HCT116 (cell line): ENCODE measurements around the gene TOLLIP. TPM values are rescaled to one million over a fixed set of nuclear protein-coding genes. Genes with fewer than 3 reads are reported as not detected.

Source experiments
- ATAC-seq: fragments of 200-7000 bp; cut with Tn5 transposase; 2 replicates; pipeline ENCODE4 v1.9.1; 2020; ENCODE audit warnings: mild to moderate bottlenecking, moderate library complexity
- BruUV-seq: library from RNA; stranded (reverse); fragments of 400-500 nt; replicated peaks from 2 replicates; lab custom pipeline; 2021; lab: Mats Ljungman, UMichigan
- CTCF ChIA-PET: fragments of 300-600 bp; sonication (Branson Sonifier 250); formaldehyde crosslinking; loops from one replicate; lab custom pipeline; 2021; ENCODE audit warnings: antibody characterized with exemption; lab: Charles Lee
- POLR2A ChIA-PET: fragments of 300-600, 350-600 bp; sonication (Branson Sonifier 250); formaldehyde crosslinking; loops from one replicate; lab custom pipeline; 2021; ENCODE audit warnings: antibody characterized with exemption; lab: Charles Lee
- RAD21 ChIA-PET, 2 experiments: fragments of 300-600 bp; sonication (Branson Sonifier 250); formaldehyde crosslinking; loops; one replicate each; lab custom pipeline; 2023; ENCODE audit warnings: low total read pairs in 2 of 2; ENCODE audit not compliant: uncharacterized antibody in 2 of 2, unreplicated experiment in 2 of 2, low non-redundant PET in 1 of 2; lab: Charles Lee
- DNase-seq: peaks from one replicate; pipeline ENCODE4 v3.0.0-alpha.2; 2010; ENCODE audit warnings: low read depth, low spot score
- H2AFZ ChIP-seq: fragments of 200-600 bp; shearing (Covaris generic), sonication (generic); 2 replicates; pipeline ENCODE4 v1.6.1; 2017; ENCODE audit warnings: low read depth, mixed run types, mixed read lengths, antibody characterized with exemption, low read length; ENCODE audit not compliant: poor library complexity, severe bottlenecking
- H3K27ac ChIP-seq: 2 replicates; pipeline ENCODE4 v1.5.1; 2012; ENCODE audit warnings: low read depth, low read length
- H3K27me3 ChIP-seq: fragments of 200-600 bp; sonication (generic); 2 replicates; pipeline ENCODE4 v1.6.1; 2016; ENCODE audit warnings: mixed run types, low read length, mixed read lengths; ENCODE audit not compliant: insufficient read depth
- H3K36me3 ChIP-seq, 2 experiments: fragments of 200-500 bp in 1 of 2; fragments of 200-600 bp in 1 of 2; sonication (Bioruptor generic) in 1 of 2; sonication (generic) in 1 of 2; 2 replicates each; pipeline versions ENCODE4 v1.5.1 to v1.6.1; 2014 to 2016; ENCODE audit warnings: low read length in 2 of 2, inconsistent platforms in 1 of 2, mixed read lengths in 1 of 2, mixed run types in 1 of 2; ENCODE audit not compliant: insufficient read depth in 2 of 2, control insufficient read depth in 1 of 2
- H3K4me1 ChIP-seq, 2 experiments: fragments of 200-600 bp in 1 of 2; sonication (generic) in 1 of 2; 2 replicates each; pipeline versions ENCODE4 v1.5.1 to v1.6.1; 2012 to 2017; ENCODE audit warnings: low read length in 2 of 2, inconsistent platforms in 1 of 2, mild to moderate bottlenecking in 1 of 2, mixed read lengths in 1 of 2, mixed run types in 1 of 2, moderate library complexity in 1 of 2; ENCODE audit not compliant: insufficient read depth in 2 of 2, control insufficient read depth in 1 of 2
- H3K4me2 ChIP-seq: fragments of 200-600 bp; sonication (generic); 2 replicates; pipeline ENCODE4 v1.6.1; 2017; ENCODE audit warnings: mixed run types, low read length, mixed read lengths
- H3K4me3 ChIP-seq, 2 experiments: fragments of 200-600 bp in 1 of 2; sonication (generic) in 1 of 2; replicated peaks in 1 of 2; 2 replicates each; pipeline ENCODE4 v1.5.1; 2011 to 2016; ENCODE audit warnings: low read length in 2 of 2, control low read depth in 1 of 2, low read depth in 1 of 2, mild to moderate bottlenecking in 1 of 2, mixed read lengths in 1 of 2, mixed run types in 1 of 2
- H3K79me2 ChIP-seq: fragments of 200-600 bp; sonication (generic); 2 replicates; pipeline ENCODE4 v1.6.1; 2017; ENCODE audit warnings: mild to moderate bottlenecking, mixed run types, low read length, moderate library complexity, mixed read lengths; ENCODE audit not compliant: insufficient read depth
- H3K9ac ChIP-seq: fragments of 200-600 bp; sonication (generic); 2 replicates; pipeline ENCODE4 v1.6.1; 2016; ENCODE audit warnings: low read length, mixed read lengths
- H3K9me2 ChIP-seq: fragments of 200-600 bp; sonication (generic), shearing (Covaris generic); 2 replicates; pipeline ENCODE4 v1.6.1; 2017; ENCODE audit warnings: mixed run types, mild to moderate bottlenecking, moderate library complexity; ENCODE audit not compliant: insufficient read depth
- H3K9me3 ChIP-seq, 2 experiments: fragments of 200-500 bp in 1 of 2; fragments of 200-600 bp in 1 of 2; sonication (Bioruptor generic) in 1 of 2; sonication (generic) in 1 of 2; 2 replicates each; pipeline ENCODE4 v1.6.1; 2014 to 2017; ENCODE audit warnings: low read length in 2 of 2, mixed read lengths in 2 of 2, inconsistent platforms in 1 of 2, low read depth in 1 of 2, mild to moderate bottlenecking in 1 of 2, mixed run types in 1 of 2, moderate library complexity in 1 of 2; ENCODE audit not compliant: control insufficient read depth in 1 of 2, insufficient read depth in 1 of 2
- H4K20me1 ChIP-seq: fragments of 200-600 bp; sonication (generic), shearing (Covaris generic); 2 replicates; pipeline ENCODE4 v1.6.1; 2017; ENCODE audit warnings: mixed run types, mild to moderate bottlenecking, moderate library complexity; ENCODE audit not compliant: insufficient read depth
- CBX3 ChIP-seq: IDR thresholded peaks from 2 replicates; pipeline ENCODE4 v1.6.1; 2012; ENCODE audit warnings: low read depth
- CEBPB ChIP-seq: IDR thresholded peaks from 2 replicates; pipeline ENCODE4 v1.6.1; 2012; ENCODE audit warnings: low read depth
- EGR1 ChIP-seq: IDR thresholded peaks from 2 replicates; pipeline ENCODE4 v1.6.1; 2012; ENCODE audit warnings: low read depth
- ELF1 ChIP-seq: IDR thresholded peaks from 2 replicates; pipeline ENCODE4 v1.6.1; 2012; ENCODE audit warnings: low read depth, borderline replicate concordance
- EZH2 ChIP-seq: fragments of 200-600 bp; sonication (generic); IDR thresholded peaks from 2 replicates; pipeline ENCODE4 v1.6.1; 2017; ENCODE audit warnings: antibody characterized with exemption, mixed run types
- FOSL1 ChIP-seq: IDR thresholded peaks from 2 replicates; pipeline ENCODE4 v1.6.1; 2012; ENCODE audit warnings: low read depth
- POLR2A ChIP-seq: IDR thresholded peaks from 2 replicates; pipeline ENCODE4 v1.7.0; 2011; ENCODE audit warnings: borderline replicate concordance; ENCODE audit not compliant: insufficient read depth, insufficient read length; ENCODE audit errors: extremely low read depth
- RAD21 ChIP-seq: IDR thresholded peaks from 2 replicates; pipeline ENCODE4 v1.6.1; 2012; ENCODE audit warnings: low read depth, mild to moderate bottlenecking
- SP1 ChIP-seq: IDR thresholded peaks from 2 replicates; pipeline ENCODE4 v1.6.1; 2012; ENCODE audit warnings: low read depth
- SRF ChIP-seq: IDR thresholded peaks from 2 replicates; pipeline ENCODE4 v1.6.1; 2012; ENCODE audit warnings: low read depth
- TCF7L2 ChIP-seq: IDR thresholded peaks from 2 replicates; pipeline ENCODE4 v1.7.0; 2011; ENCODE audit warnings: borderline replicate concordance, inconsistent platforms; ENCODE audit not compliant: insufficient read depth, insufficient read length; ENCODE audit errors: extremely low read depth
- ZFX ChIP-seq: fragments of 450-650 bp; IDR thresholded peaks from 2 replicates; pipeline ENCODE4 v1.6.1; 2017
- ZNF274 ChIP-seq: fragments of 200-500 bp; sonication (Bioruptor generic); IDR thresholded peaks from 2 replicates; pipeline ENCODE4 v1.6.1; 2014; ENCODE audit warnings: mild to moderate bottlenecking, low read depth, low read length, inconsistent platforms
- intact Hi-C: fragments of 100-400 bp; cut with micrococcal nuclease; formaldehyde crosslinking; loops from 2 replicates; pipeline ENCODE4 v1.10.0; 2022
- total RNA-seq: library from RNA; stranded (reverse); gene quantifications from one replicate; pipeline ENCODE4 v1.2.1, GENCODE V29; 2021; ENCODE audit not compliant: unreplicated experiment
- TF ChIP-seq, protein P1 (sequence below): IDR thresholded peaks from 2 replicates; pipeline ENCODE4 v1.6.1; 2012; ENCODE audit warnings: low read depth
- TF ChIP-seq, protein P2 (sequence below): IDR thresholded peaks from 2 replicates; pipeline ENCODE4 v1.6.1; 2012
- TF ChIP-seq, protein P3 (sequence below), 3 experiments: fragments of 200-600 bp in 1 of 3; sonication (generic) in 1 of 3; IDR thresholded peaks in 2 of 3; conservative IDR thresholded peaks in 1 of 3; 2 replicates each; pipeline ENCODE4 v1.5.1; 2012 to 2017; ENCODE audit warnings: low read depth in 2 of 3, low read length in 2 of 3, antibody characterized with exemption in 1 of 3, borderline replicate concordance in 1 of 3, control low read depth in 1 of 3, mild to moderate bottlenecking in 1 of 3, mixed read lengths in 1 of 3, mixed run types in 1 of 3, moderate library complexity in 1 of 3; ENCODE audit not compliant: insufficient read depth in 1 of 3
- TF ChIP-seq, protein P4 (sequence below): IDR thresholded peaks from 2 replicates; pipeline ENCODE4 v1.6.1; 2012

Gene TOLLIP
- total RNA-seq, 1 experiment from 2014 or later = 28.5 TPM

DNA sequence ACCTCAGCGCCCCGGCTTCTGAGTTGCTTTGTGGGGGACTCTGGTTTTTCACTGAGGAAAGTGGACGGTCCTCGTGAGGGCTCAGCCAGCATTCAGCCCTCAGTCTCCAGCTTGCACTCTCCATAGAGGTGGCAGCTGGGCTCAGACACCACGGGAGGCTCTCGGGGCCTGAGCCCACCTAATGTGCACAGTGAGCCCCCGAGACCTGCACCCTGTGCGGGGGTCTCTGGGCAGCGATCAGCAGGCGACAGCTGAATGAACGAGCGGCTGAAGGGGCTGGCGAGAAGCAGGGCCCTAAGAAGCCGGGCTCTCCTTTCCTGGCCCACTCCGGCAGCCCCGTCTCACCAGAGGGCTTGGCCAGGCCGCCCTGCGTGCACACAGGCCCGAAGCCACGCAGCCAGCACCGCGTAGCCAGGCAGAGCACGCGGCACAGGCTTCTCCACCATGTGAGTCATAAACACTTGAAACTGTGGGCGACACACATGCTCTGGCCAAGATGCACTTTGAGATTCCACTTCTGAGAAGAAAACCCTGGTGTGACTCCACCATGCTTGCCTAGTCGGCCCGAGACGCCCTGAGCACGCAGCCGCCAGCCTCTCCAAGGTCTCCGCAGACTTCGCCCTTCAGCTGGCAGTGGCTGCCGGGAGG is 28.0 kb downstream of the TOLLIP start:
- no peak for DNase-seq
- CTCF ChIA-PET = no interaction called here
- Histone ChIP-seq H3K4me3 (no peak overlapping the region), H3K79me2 (no peaks in the 10 kb centered on the region), H3K9me2 (no peaks in the 10 kb centered on the region), H3K4me2 (no peak overlapping the region), H3K27ac (no peak overlapping the region), H3K36me3 (no peaks in the 10 kb centered on the region), H3K9ac (no peak overlapping the region), H3K4me1 (no peaks in the 10 kb centered on the region), H4K20me1 (no peaks in the 10 kb centered on the region), H2AFZ (no peak overlapping the region), H3K27me3 (no peaks in the 10 kb centered on the region), H3K9me3 (no peaks in the 10 kb centered on the region)
- RAD21 ChIA-PET = no interaction called here
- intact Hi-C loops = no loop called here
- no TSS peak for BruUV-seq
- TF ChIP-seq EGR1 (no peak), EZH2 (no peak), ZNF274 (no peak), TCF7L2 (no peak), POLR2A (no peak), FOSL1 (no peak), ELF1 (no peak), SP1 (no peak), RAD21 (no peak), SRF (no peak), ZFX (no peak), CBX3 (no peak), CEBPB (no peak)
- TF ChIP-seq, protein P1, sequence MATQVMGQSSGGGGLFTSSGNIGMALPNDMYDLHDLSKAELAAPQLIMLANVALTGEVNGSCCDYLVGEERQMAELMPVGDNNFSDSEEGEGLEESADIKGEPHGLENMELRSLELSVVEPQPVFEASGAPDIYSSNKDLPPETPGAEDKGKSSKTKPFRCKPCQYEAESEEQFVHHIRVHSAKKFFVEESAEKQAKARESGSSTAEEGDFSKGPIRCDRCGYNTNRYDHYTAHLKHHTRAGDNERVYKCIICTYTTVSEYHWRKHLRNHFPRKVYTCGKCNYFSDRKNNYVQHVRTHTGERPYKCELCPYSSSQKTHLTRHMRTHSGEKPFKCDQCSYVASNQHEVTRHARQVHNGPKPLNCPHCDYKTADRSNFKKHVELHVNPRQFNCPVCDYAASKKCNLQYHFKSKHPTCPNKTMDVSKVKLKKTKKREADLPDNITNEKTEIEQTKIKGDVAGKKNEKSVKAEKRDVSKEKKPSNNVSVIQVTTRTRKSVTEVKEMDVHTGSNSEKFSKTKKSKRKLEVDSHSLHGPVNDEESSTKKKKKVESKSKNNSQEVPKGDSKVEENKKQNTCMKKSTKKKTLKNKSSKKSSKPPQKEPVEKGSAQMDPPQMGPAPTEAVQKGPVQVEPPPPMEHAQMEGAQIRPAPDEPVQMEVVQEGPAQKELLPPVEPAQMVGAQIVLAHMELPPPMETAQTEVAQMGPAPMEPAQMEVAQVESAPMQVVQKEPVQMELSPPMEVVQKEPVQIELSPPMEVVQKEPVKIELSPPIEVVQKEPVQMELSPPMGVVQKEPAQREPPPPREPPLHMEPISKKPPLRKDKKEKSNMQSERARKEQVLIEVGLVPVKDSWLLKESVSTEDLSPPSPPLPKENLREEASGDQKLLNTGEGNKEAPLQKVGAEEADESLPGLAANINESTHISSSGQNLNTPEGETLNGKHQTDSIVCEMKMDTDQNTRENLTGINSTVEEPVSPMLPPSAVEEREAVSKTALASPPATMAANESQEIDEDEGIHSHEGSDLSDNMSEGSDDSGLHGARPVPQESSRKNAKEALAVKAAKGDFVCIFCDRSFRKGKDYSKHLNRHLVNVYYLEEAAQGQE = no peak
- TF ChIP-seq, protein P2, sequence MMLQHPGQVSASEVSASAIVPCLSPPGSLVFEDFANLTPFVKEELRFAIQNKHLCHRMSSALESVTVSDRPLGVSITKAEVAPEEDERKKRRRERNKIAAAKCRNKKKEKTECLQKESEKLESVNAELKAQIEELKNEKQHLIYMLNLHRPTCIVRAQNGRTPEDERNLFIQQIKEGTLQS = no peak
- TF ChIP-seq, protein P3, sequence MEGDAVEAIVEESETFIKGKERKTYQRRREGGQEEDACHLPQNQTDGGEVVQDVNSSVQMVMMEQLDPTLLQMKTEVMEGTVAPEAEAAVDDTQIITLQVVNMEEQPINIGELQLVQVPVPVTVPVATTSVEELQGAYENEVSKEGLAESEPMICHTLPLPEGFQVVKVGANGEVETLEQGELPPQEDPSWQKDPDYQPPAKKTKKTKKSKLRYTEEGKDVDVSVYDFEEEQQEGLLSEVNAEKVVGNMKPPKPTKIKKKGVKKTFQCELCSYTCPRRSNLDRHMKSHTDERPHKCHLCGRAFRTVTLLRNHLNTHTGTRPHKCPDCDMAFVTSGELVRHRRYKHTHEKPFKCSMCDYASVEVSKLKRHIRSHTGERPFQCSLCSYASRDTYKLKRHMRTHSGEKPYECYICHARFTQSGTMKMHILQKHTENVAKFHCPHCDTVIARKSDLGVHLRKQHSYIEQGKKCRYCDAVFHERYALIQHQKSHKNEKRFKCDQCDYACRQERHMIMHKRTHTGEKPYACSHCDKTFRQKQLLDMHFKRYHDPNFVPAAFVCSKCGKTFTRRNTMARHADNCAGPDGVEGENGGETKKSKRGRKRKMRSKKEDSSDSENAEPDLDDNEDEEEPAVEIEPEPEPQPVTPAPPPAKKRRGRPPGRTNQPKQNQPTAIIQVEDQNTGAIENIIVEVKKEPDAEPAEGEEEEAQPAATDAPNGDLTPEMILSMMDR (IDR thresholded peaks at IDR 0.05 in 2 of 3, conservative IDR thresholded peaks at IDR 0.05 in 1 of 3; ENCODE audit: borderline replicate concordance in 1 of 3, insufficient read depth in 1 of 3, low read depth in 2 of 3, low read length in 2 of 3) = no peak
- TF ChIP-seq, protein P4, sequence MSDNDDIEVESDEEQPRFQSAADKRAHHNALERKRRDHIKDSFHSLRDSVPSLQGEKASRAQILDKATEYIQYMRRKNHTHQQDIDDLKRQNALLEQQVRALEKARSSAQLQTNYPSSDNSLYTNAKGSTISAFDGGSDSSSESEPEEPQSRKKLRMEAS = no peak
- ATAC-seq = no peak
- POLR2A ChIA-PET = no interaction called here
